Vagina (tissue), 2 donors: Measurements from ENCODE around the gene NME3.

ENCODE experiments used
- CTCF ChIP-seq, 3 experiments: fragments of 450-650 bp in 2 of 3; fragments of 200-600 bp in 1 of 3; sonication (generic) in 1 of 3; IDR thresholded peaks; one replicate each; pipeline ENCODE4 v1.5.1; 2017 to 2019; ENCODE audit warnings: antibody characterized with exemption in 3 of 3, mild to moderate bottlenecking in 2 of 3, moderate library complexity in 2 of 3
- POLR2A ChIP-seq, 2 donors: fragments of 450-650 bp; IDR thresholded peaks; one replicate each; pipeline ENCODE4 v1.6.1; 2017; ENCODE audit warnings: antibody characterized with exemption in 2 of 2, mild to moderate bottlenecking in 2 of 2, moderate library complexity in 2 of 2
- POLR2AphosphoS5 ChIP-seq, 2 donors: sonication (generic); formaldehyde crosslinking; IDR thresholded peaks; one replicate each; pipeline ENCODE4 v1.9.0; 2017; ENCODE audit warnings: antibody characterized with exemption in 2 of 2, mild to moderate bottlenecking in 2 of 2, low read depth in 1 of 2; ENCODE audit not compliant: insufficient read depth in 1 of 2

DNA sequence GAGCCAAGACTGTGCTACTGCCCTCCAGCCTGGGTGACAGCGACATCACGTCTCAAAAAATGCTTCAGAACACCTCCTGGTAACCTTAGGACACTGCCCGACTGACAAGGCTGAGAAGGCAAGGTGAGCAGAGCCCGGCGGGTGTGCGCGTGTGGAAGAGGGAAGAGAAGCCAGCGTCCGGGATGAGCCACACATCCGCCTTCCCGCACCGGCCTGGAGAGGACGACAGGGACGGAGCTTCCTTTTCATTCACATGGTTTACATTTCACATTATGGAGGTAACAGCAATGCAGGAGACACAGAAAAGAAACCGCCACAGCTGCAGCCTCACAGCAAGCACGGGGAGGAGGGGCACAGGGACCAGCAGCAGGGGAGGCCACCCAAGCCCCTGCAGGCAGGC is 38.8 kb upstream of the NME3 start:
- no peak for TF ChIP-seq POLR2AphosphoS5 (IDR thresholded peaks at IDR 0.05; ENCODE audit: insufficient read depth in 1 of 2, low read depth in 1 of 2)
- TF ChIP-seq CTCF (IDR thresholded peaks at IDR 0.05): no peak
- TF ChIP-seq POLR2A (IDR thresholded peaks at IDR 0.05): no peak
